HFF-Myc (cell line): ENCODE data around the gene ASMTL.
A peak's percentile ranks its signal among the peaks of the same experiment; 100 is the strongest.

Experiments
- DNase-seq: peaks from one replicate; pipeline ENCODE4 v3.0.0-alpha.2; 2011; ENCODE audit warnings: low read depth; ENCODE audit errors: extremely low read depth
- H3K4me3 ChIP-seq: replicated peaks from 2 replicates; pipeline ENCODE4 v1.5.1; 2011; ENCODE audit warnings: low read depth, mild to moderate bottlenecking, control low read depth, low read length
- CTCF ChIP-seq: IDR thresholded peaks from 2 replicates; pipeline ENCODE4 v1.5.1; 2012; ENCODE audit warnings: mild to moderate bottlenecking, low read depth, low read length, control low read depth; ENCODE audit errors: missing control alignments

The ASMTL gene

GRCh38 chrX:1452516-1453394, at the start of gene ASMTL:
Gene ASMTL (minus strand): TSS chrX:1452909. CDS start chrX:1452840, 69 bp downstream.
- no peak for TF ChIP-seq CTCF
- DNase-seq, result peak; percentile 95

GRCh38 chrX:1502241-1502640, 49.5 kb upstream of the ASMTL start:
- no peak overlapping the region for H3K4me3 ChIP-seq
- TF ChIP-seq CTCF, result no peak
- DNase-seq, result no peak

More at GRCh38 chrX:1452516-1453394, at the start of gene ASMTL:
- peak within 1 kb of the TSS; percentile 69 for H3K4me3 ChIP-seq

GRCh38 chrX:1500701-1501624, 48.3 kb upstream of the ASMTL start:
- no peak for TF ChIP-seq CTCF
- no peak for DNase-seq
- no peak overlapping the region for H3K4me3 ChIP-seq

- no peak overlapping the region for H3K4me3 ChIP-seq
- no peak for DNase-seq
- TF ChIP-seq CTCF, result no peak
Observed at GRCh38 chrX:1496076-1496475, 43.4 kb upstream of the ASMTL start.

GRCh38 chrX:1493877-1494510, 41.3 kb upstream of the ASMTL start:
- no peak for TF ChIP-seq CTCF
- no peak for DNase-seq
- H3K4me3 ChIP-seq, result no peak overlapping the region

GRCh38 chrX:1493412-1493811, 40.7 kb upstream of the ASMTL start:
- DNase-seq, result no peak
- TF ChIP-seq CTCF, result no peak
- no peak overlapping the region for H3K4me3 ChIP-seq
